Measurements from ENCODE around the gene PTPN20. TPM values are rescaled to one million over a fixed set of nuclear protein-coding genes. Genes with fewer than 3 reads are reported as not detected.

The PTPN20 gene
- total RNA-seq, 1 donor from 2014 or later: not detected

DNA sequence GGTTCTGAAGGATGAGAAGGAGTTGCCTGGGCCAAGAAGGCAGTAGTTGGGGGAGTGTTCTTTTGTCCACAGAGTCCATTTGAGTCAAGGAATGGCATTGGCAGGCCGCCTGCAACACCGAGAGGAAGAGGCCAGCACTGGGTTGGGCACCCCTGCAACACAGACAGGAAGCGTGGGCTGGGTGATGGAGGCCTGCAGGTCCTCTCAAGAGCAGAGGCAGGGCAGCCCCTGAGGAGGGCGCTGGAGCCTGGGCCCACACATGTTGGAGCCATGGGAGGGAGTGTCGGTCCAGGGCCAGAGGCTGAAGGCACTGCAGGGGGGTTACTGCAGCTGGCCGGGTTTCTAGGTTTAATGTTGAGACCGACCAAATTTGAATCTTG, 137.3 kb downstream of the PTPN20 start:
- no peak for DNase-seq (ENCODE audit: extremely low spot score, unreplicated experiment)
- peaks cover 18% of the 10 kb centered on the region for H3K4me1 Mint-ChIP-seq (ENCODE audit: unreplicated experiment)
- H3K4me3 Mint-ChIP-seq: no peak overlapping the region
- no peaks in the 10 kb centered on the region for H3K9me3 Mint-ChIP-seq
- H3K27me3 Mint-ChIP-seq: peaks cover 41% of the 10 kb centered on the region
- H3K27ac Mint-ChIP-seq: no peak overlapping the region
- TF ChIP-seq, protein P1, sequence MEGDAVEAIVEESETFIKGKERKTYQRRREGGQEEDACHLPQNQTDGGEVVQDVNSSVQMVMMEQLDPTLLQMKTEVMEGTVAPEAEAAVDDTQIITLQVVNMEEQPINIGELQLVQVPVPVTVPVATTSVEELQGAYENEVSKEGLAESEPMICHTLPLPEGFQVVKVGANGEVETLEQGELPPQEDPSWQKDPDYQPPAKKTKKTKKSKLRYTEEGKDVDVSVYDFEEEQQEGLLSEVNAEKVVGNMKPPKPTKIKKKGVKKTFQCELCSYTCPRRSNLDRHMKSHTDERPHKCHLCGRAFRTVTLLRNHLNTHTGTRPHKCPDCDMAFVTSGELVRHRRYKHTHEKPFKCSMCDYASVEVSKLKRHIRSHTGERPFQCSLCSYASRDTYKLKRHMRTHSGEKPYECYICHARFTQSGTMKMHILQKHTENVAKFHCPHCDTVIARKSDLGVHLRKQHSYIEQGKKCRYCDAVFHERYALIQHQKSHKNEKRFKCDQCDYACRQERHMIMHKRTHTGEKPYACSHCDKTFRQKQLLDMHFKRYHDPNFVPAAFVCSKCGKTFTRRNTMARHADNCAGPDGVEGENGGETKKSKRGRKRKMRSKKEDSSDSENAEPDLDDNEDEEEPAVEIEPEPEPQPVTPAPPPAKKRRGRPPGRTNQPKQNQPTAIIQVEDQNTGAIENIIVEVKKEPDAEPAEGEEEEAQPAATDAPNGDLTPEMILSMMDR (conservative IDR thresholded peaks at IDR 0.05): no peak
- H3K36me3 Mint-ChIP-seq: no peaks in the 10 kb centered on the region

DNA sequence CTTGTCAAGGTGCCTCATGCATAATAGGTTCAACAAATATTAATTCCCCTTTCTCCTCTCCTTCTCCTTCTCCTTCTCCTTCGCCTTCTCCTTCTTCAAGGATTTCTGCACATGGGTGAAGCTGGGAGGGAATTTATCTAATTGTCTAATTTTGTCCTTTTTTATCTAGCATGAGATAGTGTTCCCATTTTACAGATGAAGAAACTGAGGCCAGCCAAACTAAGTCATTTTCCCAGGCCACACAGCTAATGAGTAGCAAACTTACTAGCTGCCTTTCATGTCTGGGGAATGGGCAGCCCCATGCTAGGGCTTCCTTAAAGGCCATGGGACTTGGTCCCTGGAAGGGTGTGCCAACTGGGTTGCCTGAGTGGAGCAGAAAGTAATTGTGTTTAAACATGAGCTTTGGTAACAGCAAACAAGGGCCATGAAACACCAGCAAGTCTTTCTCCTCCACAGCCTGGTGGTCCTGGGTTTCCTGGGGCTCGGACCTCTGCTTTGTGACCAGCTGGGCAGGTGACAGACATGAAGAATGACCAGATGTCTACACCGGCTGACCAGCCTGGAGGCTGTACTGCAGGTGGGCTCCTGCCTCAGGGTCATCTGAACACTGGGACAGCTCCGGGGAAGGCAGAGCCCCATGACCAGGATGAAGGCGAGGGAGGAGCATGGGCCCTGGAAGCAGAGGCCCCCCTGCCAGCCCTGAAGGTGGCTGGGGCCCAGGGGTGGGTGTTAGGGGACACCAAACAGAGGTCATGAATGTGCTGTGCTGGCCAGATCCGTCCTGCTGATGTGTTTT, 138.0 kb downstream of the PTPN20 start:
- Mint-ChIP-seq H3K4me3 (no peak overlapping the region), H3K4me1 (ENCODE audit: unreplicated experiment) (peaks cover 18% of the 10 kb centered on the region), H3K36me3 (no peaks in the 10 kb centered on the region), H3K27me3 (peaks cover 41% of the 10 kb centered on the region), H3K9me3 (no peaks in the 10 kb centered on the region), H3K27ac (no peak overlapping the region)
- no peak for DNase-seq (ENCODE audit: extremely low spot score, unreplicated experiment)
- TF ChIP-seq, protein P1 (conservative IDR thresholded peaks at IDR 0.05): no peak

DNA sequence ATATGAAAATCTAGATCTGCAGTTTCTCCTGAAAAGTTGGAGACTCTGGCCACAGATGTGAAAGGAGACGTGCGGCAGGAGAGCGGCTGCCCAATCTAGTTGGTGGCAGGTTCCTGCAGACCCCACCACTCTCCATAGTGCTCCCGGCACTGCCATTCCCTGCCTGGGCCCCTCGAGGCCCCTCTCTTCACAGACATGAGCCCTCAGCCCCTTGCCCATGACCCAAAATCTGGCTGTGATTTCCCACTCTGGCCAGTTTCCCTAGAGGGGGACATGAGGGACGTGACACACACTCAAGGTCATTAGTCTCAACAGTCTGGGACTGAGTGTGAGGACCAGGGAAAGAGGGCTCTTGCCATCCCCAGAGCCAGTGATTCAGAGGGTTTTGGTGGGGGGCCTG, 138.7 kb downstream of the PTPN20 start:
- H3K27me3 Mint-ChIP-seq: peaks cover 41% of the 10 kb centered on the region
- H3K4me3 Mint-ChIP-seq: no peak overlapping the region
- H3K9me3 Mint-ChIP-seq: no peaks in the 10 kb centered on the region
- H3K27ac Mint-ChIP-seq: no peak overlapping the region
- DNase-seq (ENCODE audit: extremely low spot score, unreplicated experiment): no peak
- TF ChIP-seq, protein P1 (conservative IDR thresholded peaks at IDR 0.05): no peak
- H3K36me3 Mint-ChIP-seq: no peaks in the 10 kb centered on the region
- H3K4me1 Mint-ChIP-seq (ENCODE audit: unreplicated experiment): peaks cover 18% of the 10 kb centered on the region

DNA sequence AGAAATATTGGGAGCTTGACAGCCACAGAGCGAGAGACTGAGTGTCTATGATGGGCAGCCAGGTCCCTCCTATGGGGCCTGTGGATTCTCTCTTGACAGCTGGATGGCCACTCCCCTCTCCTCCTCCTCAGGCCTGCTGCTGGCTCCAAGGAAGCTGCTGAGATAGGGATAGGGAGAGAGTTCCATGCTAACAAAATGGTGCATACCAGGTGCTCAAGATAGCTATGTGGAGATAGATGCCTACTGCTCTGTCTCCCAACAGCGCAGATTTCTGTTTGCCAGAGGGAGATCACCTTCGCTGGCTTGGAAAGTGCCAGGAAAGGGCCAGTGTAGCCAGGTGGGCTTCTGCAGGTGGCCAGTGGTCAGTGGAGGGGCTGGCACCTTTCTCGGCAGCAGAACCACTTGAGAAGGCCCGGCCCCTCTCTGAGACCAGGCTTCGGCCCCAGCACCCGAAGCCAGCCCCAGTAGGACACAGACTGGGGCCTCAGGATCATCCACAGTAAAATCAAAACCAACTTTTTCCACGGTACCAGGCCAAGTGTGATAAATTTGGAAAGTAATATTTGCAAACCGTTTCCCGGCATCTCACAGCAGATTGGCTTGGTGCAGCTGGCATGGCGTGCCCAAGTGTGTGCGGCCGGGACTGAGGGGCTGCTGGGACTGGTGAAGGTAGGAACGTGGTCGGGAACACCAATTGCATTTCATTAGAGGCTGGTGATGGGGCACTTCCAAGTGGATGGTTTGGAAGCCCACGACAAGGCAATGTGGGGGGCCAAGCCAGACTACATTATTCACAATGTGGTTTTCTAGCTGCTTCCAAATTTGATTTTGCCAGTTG, 139.6 kb downstream of the PTPN20 start:
- H3K27ac Mint-ChIP-seq: no peak overlapping the region
- H3K4me3 Mint-ChIP-seq: no peak overlapping the region
- H3K9me3 Mint-ChIP-seq: no peaks in the 10 kb centered on the region
- peaks cover 38% of the 10 kb centered on the region for H3K27me3 Mint-ChIP-seq
- peaks cover 18% of the 10 kb centered on the region for H3K4me1 Mint-ChIP-seq (ENCODE audit: unreplicated experiment)
- no peak for DNase-seq (ENCODE audit: extremely low spot score, unreplicated experiment)
- H3K36me3 Mint-ChIP-seq: no peaks in the 10 kb centered on the region
- TF ChIP-seq, protein P1 (conservative IDR thresholded peaks at IDR 0.05): no peak

DNA sequence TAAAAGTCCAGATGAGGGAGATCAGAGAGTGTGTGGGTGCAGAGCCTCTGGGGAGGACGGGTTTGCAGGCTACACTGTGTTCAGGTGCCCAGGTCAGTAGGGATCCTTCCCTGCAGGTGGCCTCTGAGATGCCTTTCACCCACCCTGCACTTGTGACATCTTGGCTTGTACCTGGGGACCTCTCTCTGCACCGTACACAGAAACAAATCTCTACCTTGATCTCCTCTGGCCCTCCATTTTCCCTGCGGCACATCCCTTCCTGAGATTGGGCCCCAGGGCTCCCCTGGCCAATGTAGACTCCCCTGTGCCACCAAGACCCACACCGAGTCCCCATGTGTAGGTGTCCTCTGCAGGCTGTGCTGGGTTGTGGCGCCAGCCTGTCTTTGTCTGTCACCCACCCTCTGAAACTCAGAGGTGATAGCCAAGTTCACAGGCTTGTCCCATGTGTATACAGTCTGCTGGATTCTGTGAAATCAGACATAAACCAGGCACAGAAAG, 140.6 kb downstream of the PTPN20 start:
- Mint-ChIP-seq H3K27ac (no peak overlapping the region), H3K4me1 (ENCODE audit: unreplicated experiment) (peaks cover 18% of the 10 kb centered on the region), H3K27me3 (peaks cover 47% of the 10 kb centered on the region), H3K36me3 (no peaks in the 10 kb centered on the region), H3K4me3 (no peak overlapping the region), H3K9me3 (no peaks in the 10 kb centered on the region)
- TF ChIP-seq, protein P1 (conservative IDR thresholded peaks at IDR 0.05): no peak
- DNase-seq (ENCODE audit: extremely low spot score, unreplicated experiment): no peak
